WTC11 (cell line): ENCODE results near the gene TRIM66.

ENCODE experiments used
- ATF2 ChIP-seq: sonication (generic); formaldehyde crosslinking; IDR thresholded peaks from 2 replicates; pipeline ENCODE4 v1.8.1; 2022; ENCODE audit warnings: low read depth, missing genetic modification reagents, borderline replicate concordance
- E2F4 ChIP-seq: sonication (generic); formaldehyde crosslinking; IDR thresholded peaks from 2 replicates; pipeline ENCODE4 v1.8.1; 2022; ENCODE audit warnings: low read depth, mild to moderate bottlenecking, moderate library complexity, missing genetic modification reagents, borderline replicate concordance
- ESRRA ChIP-seq: sonication (generic); formaldehyde crosslinking; IDR thresholded peaks from 2 replicates; pipeline ENCODE4 v1.8.1; 2022; ENCODE audit warnings: mild to moderate bottlenecking, missing genetic modification reagents, borderline replicate concordance
- TF ChIP-seq, protein P1 (sequence below): fragments of 200-600 bp; IDR thresholded peaks from 2 replicates; pipeline ENCODE4 v1.8.0; 2022; ENCODE audit warnings: antibody characterized with exemption
- TF ChIP-seq, protein P2 (sequence below): sonication (generic); formaldehyde crosslinking; IDR thresholded peaks from 2 replicates; pipeline ENCODE4 v1.8.0; 2022; ENCODE audit warnings: missing genetic modification reagents

GRCh38 chr11:8574798-8575197 is 107.7 kb downstream of the TRIM66 start:
- no peak for TF ChIP-seq E2F4 (CRISPR knock-in tag)
- TF ChIP-seq ESRRA = no peak
- TF ChIP-seq, protein P1, sequence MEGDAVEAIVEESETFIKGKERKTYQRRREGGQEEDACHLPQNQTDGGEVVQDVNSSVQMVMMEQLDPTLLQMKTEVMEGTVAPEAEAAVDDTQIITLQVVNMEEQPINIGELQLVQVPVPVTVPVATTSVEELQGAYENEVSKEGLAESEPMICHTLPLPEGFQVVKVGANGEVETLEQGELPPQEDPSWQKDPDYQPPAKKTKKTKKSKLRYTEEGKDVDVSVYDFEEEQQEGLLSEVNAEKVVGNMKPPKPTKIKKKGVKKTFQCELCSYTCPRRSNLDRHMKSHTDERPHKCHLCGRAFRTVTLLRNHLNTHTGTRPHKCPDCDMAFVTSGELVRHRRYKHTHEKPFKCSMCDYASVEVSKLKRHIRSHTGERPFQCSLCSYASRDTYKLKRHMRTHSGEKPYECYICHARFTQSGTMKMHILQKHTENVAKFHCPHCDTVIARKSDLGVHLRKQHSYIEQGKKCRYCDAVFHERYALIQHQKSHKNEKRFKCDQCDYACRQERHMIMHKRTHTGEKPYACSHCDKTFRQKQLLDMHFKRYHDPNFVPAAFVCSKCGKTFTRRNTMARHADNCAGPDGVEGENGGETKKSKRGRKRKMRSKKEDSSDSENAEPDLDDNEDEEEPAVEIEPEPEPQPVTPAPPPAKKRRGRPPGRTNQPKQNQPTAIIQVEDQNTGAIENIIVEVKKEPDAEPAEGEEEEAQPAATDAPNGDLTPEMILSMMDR = no peak
- no peak for TF ChIP-seq ATF2
- TF ChIP-seq, protein P2, sequence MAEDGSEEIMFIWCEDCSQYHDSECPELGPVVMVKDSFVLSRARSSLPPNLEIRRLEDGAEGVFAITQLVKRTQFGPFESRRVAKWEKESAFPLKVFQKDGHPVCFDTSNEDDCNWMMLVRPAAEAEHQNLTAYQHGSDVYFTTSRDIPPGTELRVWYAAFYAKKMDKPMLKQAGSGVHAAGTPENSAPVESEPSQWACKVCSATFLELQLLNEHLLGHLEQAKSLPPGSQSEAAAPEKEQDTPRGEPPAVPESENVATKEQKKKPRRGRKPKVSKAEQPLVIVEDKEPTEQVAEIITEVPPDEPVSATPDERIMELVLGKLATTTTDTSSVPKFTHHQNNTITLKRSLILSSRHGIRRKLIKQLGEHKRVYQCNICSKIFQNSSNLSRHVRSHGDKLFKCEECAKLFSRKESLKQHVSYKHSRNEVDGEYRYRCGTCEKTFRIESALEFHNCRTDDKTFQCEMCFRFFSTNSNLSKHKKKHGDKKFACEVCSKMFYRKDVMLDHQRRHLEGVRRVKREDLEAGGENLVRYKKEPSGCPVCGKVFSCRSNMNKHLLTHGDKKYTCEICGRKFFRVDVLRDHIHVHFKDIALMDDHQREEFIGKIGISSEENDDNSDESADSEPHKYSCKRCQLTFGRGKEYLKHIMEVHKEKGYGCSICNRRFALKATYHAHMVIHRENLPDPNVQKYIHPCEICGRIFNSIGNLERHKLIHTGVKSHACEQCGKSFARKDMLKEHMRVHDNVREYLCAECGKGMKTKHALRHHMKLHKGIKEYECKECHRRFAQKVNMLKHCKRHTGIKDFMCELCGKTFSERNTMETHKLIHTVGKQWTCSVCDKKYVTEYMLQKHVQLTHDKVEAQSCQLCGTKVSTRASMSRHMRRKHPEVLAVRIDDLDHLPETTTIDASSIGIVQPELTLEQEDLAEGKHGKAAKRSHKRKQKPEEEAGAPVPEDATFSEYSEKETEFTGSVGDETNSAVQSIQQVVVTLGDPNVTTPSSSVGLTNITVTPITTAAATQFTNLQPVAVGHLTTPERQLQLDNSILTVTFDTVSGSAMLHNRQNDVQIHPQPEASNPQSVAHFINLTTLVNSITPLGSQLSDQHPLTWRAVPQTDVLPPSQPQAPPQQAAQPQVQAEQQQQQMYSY (CRISPR knock-in tag) = no peak
